Hematopoietic multipotent progenitor cell treated with erythropoietin and hydrocortisone succinate and interleukin-3 and kit ligand, for 17 days (in vitro differentiated cells): Measurements from ENCODE around the gene NPAS4.
"Not testable (repeated sequence)": the region's sequence is repeated elsewhere in the genome, so short reads cannot be mapped to it uniquely, and the experiment has no call there.

ENCODE experiments used
- DNase-seq: peaks from one replicate; pipeline ENCODE4 v3.0.0-alpha.2; 2015; ENCODE audit warnings: low spot score

The NPAS4 gene

GRCh38 chr11:66457826-66458225 lies 37.0 kb downstream of the NPAS4 start:
- DNase-seq: no peak

- no peak for DNase-seq
Observed at GRCh38 chr11:66459138-66459778, 38.4 kb downstream of the NPAS4 start.

DNA sequence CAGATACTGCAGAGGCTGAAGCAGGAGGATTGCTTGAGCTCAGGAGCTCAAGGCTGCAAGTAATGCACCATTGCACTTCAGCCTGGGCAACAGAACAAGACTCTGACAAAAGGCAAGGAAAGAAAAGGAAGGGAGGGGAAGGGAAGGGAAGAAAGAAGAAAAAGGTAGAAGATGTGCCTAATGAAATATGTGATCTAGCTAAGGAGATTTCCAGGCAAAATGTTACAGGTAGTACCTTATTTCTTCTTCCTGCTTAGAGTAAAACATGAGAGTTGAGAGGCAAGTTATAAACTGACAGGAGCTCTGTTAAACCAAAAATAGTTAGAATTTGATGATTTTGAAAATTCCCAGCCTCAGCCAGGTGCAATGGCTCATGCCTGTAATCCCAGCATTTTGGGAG lies 41.2 kb downstream of the NPAS4 start:
- DNase-seq: no peak

DNA sequence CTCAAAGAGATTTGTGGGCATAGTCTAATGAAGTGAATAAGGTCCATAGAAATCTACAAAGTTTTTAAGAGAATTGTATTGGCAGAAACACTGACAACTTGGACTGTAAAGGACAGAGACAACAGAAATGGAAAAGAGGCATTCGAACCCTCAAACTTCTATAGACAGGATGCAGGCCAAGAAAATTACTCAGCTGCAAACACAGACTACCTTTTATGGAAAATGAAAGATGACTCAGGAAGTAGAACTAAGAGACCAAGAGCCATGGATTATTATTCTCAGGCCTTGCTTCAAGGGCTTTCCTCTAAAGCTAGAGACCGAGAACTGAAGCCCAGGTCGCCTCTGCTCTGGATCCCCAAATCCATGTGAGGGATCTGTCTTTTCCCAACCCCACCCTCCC lies 42.1 kb downstream of the NPAS4 start:
- no peak for DNase-seq

DNA sequence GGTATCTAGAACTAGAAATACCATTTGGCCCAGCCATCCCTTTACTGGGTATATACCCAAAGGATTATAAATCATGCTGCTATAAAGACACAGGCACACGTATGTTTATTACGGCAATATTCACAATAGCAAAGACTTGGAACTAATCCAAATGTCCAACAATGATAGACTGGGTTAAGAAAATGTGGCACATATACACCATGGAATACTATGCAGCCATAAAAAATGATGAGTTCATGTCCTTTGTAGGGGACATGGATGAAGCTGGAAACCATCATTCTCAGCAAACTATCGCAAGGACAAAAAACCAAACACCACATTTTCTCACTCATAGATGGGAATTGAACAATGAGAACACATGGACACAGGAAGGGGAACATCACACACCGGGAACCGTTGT lies 43.3 kb downstream of the NPAS4 start:
- DNase-seq: not testable (repeated sequence)

GRCh38 chr11:66464916-66465315 lies 44.1 kb downstream of the NPAS4 start:
- no peak for DNase-seq

- no peak for DNase-seq
Observed at GRCh38 chr11:66465373-66466224, 44.8 kb downstream of the NPAS4 start.

- DNase-seq: peak; percentile 88
Observed at GRCh38 chr11:66466225-66467033, 45.6 kb downstream of the NPAS4 start, which contains the start of gene PELI3. Gene PELI3 (plus strand): TSS chr11:66466905. CDS start chr11:66468129, 1,224 bp downstream.

GRCh38 chr11:66467034-66467659 lies 46.3 kb downstream of the NPAS4 start:
- no peak for DNase-seq

GRCh38 chr11:66467756-66468155 lies 46.9 kb downstream of the NPAS4 start:
- DNase-seq: no peak

DNA sequence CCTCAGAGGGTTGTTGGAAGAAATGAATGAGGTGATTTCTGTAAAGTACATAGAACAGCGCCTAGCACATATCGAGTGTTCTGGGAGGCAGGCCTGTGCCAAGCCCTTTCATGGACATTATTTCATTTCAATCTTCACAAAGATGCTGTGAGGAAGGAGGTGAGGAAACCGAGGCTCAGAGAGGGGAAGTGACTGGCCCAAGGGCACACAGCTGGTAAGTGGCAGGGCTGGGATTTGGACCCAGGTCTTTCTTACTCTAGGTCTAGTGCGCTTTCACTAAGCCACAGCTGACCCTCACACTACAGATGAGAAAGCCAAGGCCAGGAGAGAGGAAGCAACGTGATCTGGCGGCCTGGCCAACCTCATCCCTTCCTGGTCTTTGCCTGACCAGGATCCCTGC lies 47.9 kb downstream of the NPAS4 start:
- no peak for DNase-seq

- DNase-seq: no peak
Observed at GRCh38 chr11:66469441-66469840, 48.6 kb downstream of the NPAS4 start.

DNA sequence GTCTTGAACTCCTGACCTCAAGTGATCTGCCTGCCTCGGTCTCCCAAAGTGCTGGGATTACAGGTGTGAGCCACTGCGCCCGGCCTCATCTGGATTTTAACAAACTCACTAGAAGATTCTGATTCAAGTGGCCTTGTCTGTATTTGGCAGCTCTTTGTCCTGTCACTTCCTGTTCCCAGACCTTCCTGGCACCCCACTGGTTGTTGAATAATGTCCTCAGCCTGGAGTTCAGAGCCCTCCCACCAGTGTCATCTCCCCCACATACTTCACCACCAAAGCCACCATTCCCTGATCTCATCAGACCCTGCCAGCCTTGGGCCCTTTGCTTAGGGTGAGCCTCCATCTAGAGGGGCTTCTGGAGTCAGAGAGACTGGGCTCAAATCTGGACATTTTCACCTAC lies 49.2 kb downstream of the NPAS4 start:
- DNase-seq: no peak

DNA sequence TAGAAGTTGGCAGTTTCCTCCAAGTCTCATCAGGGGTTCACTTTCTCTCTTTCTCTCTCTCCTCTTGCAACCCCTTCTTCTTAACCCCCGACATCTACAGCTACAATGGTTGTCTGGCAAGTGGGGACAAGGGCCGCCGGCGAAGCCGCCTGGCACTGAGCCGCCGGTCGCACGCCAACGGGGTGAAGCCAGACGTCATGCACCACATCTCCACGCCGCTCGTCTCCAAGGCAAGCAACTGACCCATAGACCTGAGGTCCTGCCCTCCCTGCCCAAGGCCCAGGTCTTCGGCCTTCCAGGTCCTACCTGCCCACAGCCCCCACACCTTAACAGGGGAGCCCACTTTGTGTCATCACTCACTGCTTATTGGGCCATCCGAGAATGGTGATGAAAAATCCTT lies 50.3 kb downstream of the NPAS4 start:
- DNase-seq: no peak

DNA sequence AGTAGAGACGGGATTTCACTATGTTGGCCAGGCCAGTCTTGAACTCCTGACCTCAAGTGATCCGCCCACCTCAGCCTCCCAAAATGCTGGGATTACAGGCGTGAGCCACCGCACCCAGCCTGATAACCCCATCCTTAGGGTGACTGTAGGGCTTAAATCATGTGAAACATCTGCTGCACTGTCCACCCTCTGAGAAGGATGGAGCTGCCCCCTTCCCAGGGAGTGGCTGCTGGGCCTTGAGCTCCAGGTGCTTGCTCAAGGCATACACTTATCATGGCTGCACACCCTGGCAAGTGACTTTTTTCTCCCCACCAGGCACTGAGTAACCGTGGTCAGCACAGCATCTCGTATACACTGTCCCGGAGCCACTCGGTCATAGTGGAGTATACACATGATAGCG lies 51.2 kb downstream of the NPAS4 start:
- DNase-seq: no peak

DNA sequence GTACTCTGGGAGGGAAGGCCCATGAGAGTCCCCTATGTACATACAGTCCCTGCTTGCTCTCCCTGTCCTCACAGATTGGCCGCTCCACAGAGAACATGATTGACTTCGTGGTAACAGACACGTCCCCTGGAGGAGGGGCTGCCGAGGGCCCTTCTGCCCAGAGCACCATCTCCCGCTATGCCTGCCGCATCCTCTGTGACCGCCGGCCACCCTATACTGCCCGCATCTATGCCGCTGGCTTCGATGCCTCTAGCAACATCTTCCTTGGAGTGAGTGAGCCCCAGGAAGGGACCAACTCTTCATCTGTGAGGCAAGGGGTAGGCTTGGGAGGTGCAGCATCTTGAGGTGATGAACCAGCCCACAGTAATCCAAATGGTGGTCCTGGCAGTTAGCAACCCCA lies 52.3 kb downstream of the NPAS4 start:
- DNase-seq: no peak

DNA sequence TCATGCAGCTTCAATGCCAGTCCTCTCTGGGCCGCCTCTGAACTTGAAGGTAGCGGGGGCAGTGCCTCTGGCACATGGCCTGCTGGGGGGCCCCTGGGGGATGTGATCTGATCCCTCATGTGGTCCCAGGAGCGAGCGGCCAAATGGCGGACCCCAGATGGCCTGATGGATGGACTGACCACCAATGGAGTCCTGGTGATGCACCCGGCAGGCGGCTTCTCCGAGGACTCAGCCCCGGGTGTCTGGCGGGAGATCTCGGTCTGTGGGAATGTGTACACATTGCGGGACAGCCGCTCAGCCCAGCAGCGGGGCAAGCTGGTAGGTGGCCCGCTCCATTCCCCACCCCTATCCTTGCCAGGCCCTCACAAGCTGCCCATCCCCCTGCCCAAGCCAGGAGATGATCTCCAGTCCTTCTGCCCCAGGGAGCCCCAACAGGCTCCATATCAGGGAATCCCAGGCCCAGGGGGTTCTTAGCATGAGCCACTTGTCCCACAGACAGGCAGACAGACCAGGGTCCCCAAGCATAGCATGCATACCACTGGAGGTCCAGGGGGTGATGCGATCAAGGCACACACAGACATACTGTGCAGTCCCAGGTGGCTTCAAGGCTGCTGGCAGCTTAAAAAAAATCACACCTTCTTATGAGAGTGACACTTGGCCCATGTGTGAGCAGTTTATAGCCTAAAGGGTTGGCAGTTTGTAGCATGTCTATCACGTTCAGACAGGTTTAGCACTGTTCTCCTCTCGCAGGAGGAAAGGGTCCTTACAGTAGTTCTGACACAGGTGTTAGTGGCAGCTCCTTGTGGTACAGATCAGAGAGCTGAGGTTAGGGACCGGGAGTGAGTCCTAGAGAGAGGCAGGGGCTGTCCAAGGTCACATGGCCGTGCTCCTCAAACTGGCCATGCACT lies 53.0 kb downstream of the NPAS4 start:
- no peak for DNase-seq

- DNase-seq: no peak
Observed at GRCh38 chr11:66475349-66476172, 54.7 kb downstream of the NPAS4 start.
